KOPT-K1 (cell line): Measurements from ENCODE around the gene MILR1.

ENCODE experiments used
- H3K27ac ChIP-seq: fragments of 200-600 bp; sonication (generic); 2 replicates; pipeline ENCODE4 v1.5.1; 2016; ENCODE audit warnings: antibody characterized with exemption, mild to moderate bottlenecking, low read depth, low read length; ENCODE audit not compliant: poor library complexity, severe bottlenecking
- H3K36me3 ChIP-seq: fragments of 200-600 bp; sonication (generic); 2 replicates; pipeline ENCODE4 v1.5.1; 2017; ENCODE audit warnings: antibody characterized with exemption, mild to moderate bottlenecking, low read length, moderate library complexity; ENCODE audit not compliant: insufficient read depth
- H3K9me3 ChIP-seq: fragments of 200-600 bp; sonication (generic); 2 replicates; pipeline ENCODE4 v1.5.1; 2017; ENCODE audit warnings: antibody characterized with exemption, low read length, mild to moderate bottlenecking; ENCODE audit not compliant: insufficient read depth, poor library complexity, severe bottlenecking

Gene MILR1

GRCh38 chr17:64500862-64501765, 52.2 kb downstream of the MILR1 start:
- peaks cover 82% of the 10 kb centered on the region for H3K36me3 ChIP-seq
- H3K27ac ChIP-seq: no peak overlapping the region
- no peaks in the 10 kb centered on the region for H3K9me3 ChIP-seq

- H3K27ac ChIP-seq: no peak overlapping the region
- peaks cover 82% of the 10 kb centered on the region for H3K36me3 ChIP-seq
- no peaks in the 10 kb centered on the region for H3K9me3 ChIP-seq
These were observed 53.1 kb downstream of the MILR1 start for GRCh38 chr17:64502021-64502420.

- no peak overlapping the region for H3K27ac ChIP-seq
- peaks cover 78% of the 10 kb centered on the region for H3K36me3 ChIP-seq
- no peaks in the 10 kb centered on the region for H3K9me3 ChIP-seq
These were observed 53.9 kb downstream of the MILR1 start for GRCh38 chr17:64502809-64503208.

DNA sequence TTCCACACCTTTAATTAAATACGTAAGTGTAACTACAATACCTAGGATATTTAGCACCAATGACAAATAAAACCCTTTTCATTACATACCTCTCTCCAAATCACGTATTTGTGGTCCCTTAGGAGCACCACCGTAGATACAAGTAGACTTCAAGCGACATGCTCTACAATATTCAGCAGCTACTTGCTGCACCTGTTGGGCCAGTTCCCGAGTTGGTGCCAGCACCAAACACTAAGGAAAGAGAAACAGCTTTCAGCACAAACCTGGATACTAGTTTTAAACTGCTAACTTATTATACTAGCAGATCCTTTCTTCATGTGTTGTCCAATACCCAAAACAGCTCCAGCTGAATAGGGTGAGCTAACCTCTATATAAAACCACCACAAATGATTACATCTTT, 54.4 kb downstream of the MILR1 start:
- no peak overlapping the region for H3K27ac ChIP-seq
- H3K36me3 ChIP-seq: peaks cover 76% of the 10 kb centered on the region
- no peaks in the 10 kb centered on the region for H3K9me3 ChIP-seq

DNA sequence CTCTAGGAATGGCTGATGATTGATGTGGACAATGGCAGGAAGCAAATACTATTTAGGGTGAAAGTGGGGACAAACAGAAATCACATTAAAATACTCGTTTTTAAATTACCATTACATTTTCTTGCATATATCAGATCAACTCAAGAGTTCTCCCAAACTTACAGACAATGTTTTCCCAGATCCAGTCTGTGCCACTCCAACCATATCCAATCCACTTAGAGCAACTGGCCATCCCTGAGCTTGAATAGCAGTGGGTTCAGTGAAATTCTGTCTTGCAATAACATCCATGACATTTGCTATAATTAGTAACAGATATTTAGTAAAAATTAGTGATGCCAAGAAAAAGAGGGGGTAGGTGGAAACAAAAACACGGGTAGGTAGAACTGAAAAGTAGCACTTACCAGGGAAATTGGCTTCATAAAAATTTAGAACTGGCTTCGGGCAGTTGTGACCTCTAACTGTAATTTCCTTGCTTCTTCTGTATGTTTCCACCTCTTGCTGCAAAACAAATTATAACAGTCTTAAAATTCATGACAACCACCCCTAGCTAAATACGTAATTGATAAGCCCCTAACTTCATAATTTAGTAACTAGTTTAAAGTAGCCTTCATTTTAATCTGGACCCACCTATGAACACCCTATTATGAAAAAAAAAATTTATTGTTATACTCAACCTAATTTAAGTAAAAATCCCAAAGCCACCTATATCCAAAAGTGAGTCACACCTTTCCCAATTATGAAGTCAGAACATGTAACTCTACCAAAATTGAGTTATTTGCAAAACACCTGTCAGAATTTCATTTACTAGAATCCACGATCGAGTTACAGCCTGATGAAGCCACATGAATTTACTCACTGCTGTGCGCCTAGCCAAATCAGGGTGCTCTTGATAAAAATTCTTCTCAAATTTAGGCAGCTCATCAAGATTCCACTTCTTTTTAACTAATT, 55.2 kb downstream of the MILR1 start:
- peak overlapping the region; percentile 100 for H3K27ac ChIP-seq
- H3K9me3 ChIP-seq: no peaks in the 10 kb centered on the region
- peaks cover 74% of the 10 kb centered on the region for H3K36me3 ChIP-seq

DNA sequence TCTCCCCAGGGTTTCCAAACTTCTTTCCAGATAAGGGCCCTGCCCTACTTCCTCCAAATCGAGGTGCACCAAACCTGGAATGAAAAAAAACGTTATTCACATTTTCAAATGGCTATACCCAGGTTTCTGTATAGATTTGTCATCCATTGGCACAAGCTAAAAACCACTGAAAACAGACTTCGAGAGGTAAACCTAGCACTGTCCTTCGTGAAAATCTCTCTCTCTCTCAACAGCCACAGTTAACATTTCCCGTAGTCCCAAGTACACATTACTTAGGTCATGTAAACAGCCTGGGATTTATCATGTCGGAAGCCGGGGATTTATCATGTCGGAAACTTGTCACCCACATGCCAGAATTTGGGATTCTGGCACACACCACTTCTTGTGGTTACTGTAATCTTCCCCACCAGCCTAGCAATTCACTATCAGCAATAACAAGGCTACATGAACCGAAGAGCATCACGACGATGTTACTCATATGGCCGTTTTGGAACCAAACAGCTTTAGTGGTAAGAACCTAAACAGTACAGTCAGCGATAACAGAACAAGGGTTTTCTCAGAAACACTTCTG, 55.9 kb downstream of the MILR1 start:
- H3K9me3 ChIP-seq: no peaks in the 10 kb centered on the region
- peak overlapping the region; percentile 100 for H3K27ac ChIP-seq
- H3K36me3 ChIP-seq: peaks cover 73% of the 10 kb centered on the region

- Histone ChIP-seq H3K9me3 (no peaks in the 10 kb centered on the region), H3K36me3 (peaks cover 73% of the 10 kb centered on the region), H3K27ac (peak overlapping the region; percentile 100)
These were observed 56.7 kb downstream of the MILR1 start for GRCh38 chr17:64505340-64506200.

DNA sequence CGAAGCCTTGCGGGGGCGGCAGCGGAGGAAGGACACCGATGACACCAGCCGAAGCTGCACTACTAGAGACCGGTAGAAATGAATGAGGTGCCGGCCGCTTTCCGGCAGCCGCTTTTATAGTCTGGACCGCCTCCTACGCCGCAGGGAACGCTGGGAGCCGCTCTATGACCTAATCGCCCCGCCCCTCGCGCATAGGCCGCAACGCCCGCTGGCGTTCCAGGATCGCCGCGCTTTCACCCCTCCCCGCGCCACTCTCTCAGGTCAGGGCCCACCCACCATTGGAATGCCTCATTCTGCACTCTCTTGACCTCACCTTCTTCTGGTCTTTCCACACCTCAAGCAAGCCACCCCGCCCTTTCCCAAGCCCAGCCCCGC, 57.3 kb downstream of the MILR1 start, which contains the start of gene DDX5:
Gene DDX5 (minus strand): TSS at position 89 of the 375 bp plus-strand sequence. CDS start 170 bp downstream, outside the sequence.
- H3K36me3 ChIP-seq: peaks cover 73% of the 10 kb centered on the region
- H3K27ac ChIP-seq: peak within 1 kb of the TSS; percentile 100

DNA sequence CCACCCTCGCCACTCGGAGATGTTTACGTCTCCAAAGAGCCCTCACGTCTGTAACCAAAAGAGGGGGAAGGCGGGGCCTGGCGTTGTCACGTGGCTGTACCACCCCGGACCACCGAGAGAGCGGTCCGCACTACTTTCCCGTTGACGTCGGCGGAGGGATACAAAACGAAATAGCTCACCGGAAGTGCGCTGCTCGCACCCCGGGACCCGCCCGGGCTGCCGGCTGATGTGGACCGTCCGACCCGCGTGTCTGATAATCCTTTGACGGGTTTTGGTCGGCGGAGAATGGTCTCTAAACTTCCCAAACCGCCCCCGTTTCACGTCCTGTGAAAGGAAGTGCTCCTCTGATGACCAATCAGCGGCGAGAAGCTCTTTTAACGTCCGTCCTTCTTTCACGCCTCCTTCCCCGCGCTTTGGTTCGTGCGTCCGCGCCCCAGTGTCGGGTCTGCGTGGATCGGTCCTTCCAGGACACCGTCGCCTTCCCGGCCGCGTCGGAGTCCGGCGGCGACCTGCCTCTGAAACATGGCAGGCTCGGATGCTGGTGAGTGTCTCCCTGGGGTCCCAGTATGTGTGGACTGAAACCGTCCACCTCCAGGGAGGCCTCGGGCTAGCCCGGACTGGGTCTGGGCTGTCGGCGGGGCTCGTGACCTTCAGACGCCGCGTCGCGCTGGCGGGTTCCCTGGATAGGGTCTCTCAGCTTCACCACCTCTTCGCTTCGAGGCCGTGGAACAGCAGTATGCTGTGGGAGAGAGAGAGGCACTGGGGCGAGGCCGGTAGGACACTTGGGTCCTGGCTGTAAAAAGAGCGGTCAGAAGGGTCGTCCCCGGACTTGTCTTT, 57.9 kb downstream of the MILR1 start, which contains the start of gene CEP95:
Gene CEP95 (plus strand): TSS at position 402 of the 837 bp plus-strand sequence. CDS start 121 bp downstream, at position 523.
- peaks cover 73% of the 10 kb centered on the region for H3K36me3 ChIP-seq
- no peaks in the 10 kb centered on the region for H3K9me3 ChIP-seq
- H3K27ac ChIP-seq: peak within 1 kb of the TSS; percentile 100

More for the DNA sequence above, 57.3 kb downstream of the MILR1 start, which contains the start of gene DDX5:
- no peaks in the 10 kb centered on the region for H3K9me3 ChIP-seq

DNA sequence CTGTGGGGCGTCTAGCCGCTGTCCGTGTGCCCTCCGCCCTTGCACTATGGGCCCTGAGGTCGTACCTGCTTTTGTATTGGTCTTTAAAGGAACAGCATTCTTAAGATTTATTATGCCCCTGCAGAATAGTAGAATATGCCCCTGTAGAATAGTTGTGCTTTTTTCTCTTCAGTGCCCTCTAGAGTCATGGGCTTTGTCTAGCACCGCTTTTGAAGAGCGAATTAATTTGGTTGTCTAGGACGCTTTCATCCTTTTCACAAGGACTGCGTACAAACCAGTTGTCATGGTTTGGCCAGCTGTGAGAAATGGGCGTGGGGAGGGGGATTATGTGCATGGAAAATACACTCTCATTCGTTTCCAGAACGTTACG, 58.5 kb downstream of the MILR1 start:
- H3K36me3 ChIP-seq: peaks cover 73% of the 10 kb centered on the region
- H3K27ac ChIP-seq: peak overlapping the region; percentile 100
- H3K9me3 ChIP-seq: no peaks in the 10 kb centered on the region

DNA sequence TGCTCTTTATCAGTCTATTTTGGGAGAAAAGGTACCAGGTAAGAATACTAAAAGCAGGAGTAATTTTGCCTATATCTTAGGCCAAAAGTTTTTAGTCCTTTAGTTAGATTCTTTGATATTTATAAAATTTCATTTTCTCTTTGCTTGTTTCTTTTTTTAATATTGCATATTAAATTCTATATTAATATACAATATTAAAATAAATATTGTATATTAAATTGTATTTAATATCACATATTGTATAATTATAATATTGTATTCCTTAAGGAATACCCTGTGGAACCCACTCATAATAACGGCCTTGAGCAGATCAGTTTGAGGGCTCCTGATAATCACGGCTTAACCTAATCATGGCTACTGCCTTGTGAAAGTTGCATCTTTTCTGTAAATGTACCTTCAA, 59.8 kb downstream of the MILR1 start:
- Histone ChIP-seq H3K9me3 (no peaks in the 10 kb centered on the region), H3K36me3 (peaks cover 73% of the 10 kb centered on the region), H3K27ac (no peak overlapping the region)

DNA sequence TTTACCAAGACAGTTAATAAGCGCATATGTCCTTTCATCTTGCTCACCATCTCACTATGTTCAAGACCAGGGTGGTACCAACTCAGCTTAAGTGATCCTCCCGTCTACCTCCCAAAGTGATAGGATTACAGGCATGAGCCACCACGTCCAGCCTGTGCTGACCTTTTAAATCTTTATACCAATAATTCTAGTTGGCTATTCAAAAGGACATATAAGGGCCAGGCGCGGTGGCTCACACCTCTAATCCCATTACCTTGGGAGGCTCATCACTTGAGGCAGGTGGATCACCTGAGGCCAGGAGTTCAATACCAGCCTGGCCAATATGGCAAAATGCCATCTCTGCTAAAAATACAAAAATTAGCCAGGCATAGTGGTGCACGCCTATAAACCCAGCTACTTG, 60.3 kb downstream of the MILR1 start:
- Histone ChIP-seq H3K27ac (no peak overlapping the region), H3K9me3 (no peaks in the 10 kb centered on the region), H3K36me3 (peaks cover 73% of the 10 kb centered on the region)

- no peaks in the 10 kb centered on the region for H3K9me3 ChIP-seq
- H3K27ac ChIP-seq: no peak overlapping the region
- peaks cover 100% of the 10 kb centered on the region for H3K36me3 ChIP-seq
These were observed 66.5 kb downstream of the MILR1 start for GRCh38 chr17:64515419-64515818.
